Stimulated activated CD4-positive, alpha-beta T cell treated with anti-CD3 and anti-CD28 coated beads, Interleukin-1b, Interleukin-23, amount 100 ng/mL, for 1 hour (primary cell): ENCODE data around the gene XRCC3.

ENCODE experiments used
- DNase-seq, 2 donors: peaks; one replicate each; pipeline ENCODE4 v3.0.0-alpha.2; 2020; ENCODE audit warnings: low read depth in 2 of 2

XRCC3 gene

DNA sequence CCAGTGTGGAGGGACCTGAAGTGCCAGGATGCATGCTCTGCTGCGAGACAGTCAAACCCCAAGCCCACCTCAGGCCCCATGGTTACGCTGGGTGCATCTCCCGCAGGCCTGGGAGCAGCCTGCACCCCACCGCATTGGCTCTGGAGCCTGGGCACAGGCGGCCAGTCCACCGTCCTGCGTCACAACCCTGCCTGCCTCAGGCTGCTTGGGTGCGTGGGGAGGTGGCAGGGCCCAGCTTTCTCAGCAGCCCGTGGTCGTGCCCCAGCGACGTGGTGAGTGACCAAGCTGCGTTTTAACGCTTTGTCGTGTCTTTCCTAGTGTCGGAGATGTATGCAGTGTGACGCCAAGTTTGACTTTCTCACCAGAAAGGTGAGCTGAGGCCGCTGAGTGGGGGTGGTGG lies 11.2 kb upstream of the XRCC3 start:
- DNase-seq: no peak

DNA sequence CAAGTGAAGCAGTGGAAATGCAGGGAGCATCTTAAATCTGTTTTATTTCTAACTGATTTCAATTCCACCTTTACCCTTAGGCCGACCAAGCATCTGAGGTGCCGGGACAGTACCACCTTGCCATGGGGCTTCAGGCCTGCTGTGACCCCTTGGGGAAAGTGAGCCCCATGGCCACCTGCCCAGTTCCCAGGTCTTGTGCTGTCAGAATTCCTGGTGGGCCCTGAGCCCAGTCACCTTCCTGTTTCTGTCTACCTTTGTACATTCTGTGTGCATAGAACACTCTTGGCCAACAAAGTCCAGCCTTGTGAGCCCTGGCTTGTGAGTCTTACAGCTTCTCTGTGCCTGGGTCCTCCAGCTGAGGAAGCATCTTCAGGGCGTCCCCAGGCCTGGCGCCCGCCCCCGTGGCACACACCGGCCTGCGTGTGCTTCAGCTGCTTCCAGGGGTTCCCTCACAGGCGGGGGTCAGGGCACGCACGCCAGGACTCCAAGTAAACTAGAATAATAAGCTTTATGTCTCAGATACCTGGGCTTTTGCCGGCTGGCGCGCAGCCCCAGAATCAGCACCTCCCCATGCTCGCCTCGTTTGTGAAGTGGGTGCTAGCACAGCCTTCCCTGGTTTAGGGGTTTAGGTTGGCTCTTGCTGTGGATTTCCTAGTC lies 10.6 kb upstream of the XRCC3 start:
- DNase-seq: no peak

GRCh38 chr14:103725001-103725682 lies 9.9 kb upstream of the XRCC3 start:
- DNase-seq: no peak

GRCh38 chr14:103724116-103724515 lies 8.9 kb upstream of the XRCC3 start:
- DNase-seq: no peak

- no peak for DNase-seq
Measured at GRCh38 chr14:103723748-103724081, 8.5 kb upstream of the XRCC3 start.

DNA sequence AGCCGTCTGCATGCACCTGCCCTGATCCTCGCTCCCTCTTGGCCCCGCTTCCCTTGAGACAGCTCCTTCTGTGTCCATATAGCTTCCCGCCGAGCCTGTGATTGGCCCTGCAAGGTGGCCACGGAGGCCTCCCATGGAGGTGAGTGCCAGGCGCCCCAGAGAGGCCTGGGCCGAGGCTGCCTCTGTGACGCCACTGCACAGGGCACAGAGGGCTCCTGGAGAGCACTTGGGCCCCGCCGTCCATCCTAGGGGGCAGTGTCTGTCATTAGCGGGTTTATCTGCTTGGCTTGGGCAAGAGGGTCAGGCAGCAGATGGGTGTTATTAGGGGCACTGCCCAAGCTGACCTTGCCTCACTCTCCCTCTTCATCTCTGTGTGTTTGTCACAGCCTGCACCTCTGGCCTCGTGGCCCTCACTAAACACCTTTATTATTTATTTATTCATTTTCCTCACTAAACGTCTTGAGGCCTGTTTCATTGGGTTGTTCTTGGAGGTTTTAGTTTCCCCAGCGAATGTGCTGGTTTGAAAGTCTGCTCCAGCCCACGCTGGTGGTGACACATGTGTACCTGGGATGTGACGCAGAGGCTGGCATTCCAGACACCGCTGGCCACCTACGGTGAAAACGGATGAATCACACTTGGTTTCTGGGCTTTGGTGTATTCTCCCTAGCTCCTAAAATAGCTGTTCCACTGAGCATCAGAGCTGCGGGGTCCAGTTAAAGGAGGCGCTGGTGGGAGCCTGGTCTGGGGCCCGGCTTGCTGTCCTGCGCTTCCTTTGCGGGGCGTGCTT lies 6.3 kb upstream of the XRCC3 start:
- no peak for DNase-seq

DNA sequence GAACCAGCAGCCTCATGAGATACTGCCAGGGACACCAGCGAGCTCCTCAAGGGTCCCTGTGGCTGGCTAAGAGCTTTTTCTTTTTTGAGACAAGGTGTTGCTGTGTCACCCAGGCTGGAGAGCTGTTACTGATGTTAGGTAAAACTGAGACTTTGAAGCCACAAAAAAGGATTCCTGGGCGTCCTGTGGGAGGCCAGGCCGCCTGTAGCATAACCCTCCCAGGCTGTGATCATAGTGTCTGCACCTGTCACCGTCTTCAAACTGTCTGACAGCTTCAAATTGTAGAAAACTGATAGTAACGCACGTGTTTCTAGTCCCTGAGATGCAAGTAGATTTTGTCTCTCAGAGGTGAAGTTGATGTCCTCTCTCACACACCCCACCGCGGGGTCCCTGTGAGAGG lies 4.5 kb upstream of the XRCC3 start:
- DNase-seq: no peak

GRCh38 chr14:103718572-103718971 lies 3.3 kb upstream of the XRCC3 start:
- DNase-seq: no peak

- DNase-seq: no peak
Measured at GRCh38 chr14:103716899-103717411, 1.7 kb upstream of the XRCC3 start.

DNA sequence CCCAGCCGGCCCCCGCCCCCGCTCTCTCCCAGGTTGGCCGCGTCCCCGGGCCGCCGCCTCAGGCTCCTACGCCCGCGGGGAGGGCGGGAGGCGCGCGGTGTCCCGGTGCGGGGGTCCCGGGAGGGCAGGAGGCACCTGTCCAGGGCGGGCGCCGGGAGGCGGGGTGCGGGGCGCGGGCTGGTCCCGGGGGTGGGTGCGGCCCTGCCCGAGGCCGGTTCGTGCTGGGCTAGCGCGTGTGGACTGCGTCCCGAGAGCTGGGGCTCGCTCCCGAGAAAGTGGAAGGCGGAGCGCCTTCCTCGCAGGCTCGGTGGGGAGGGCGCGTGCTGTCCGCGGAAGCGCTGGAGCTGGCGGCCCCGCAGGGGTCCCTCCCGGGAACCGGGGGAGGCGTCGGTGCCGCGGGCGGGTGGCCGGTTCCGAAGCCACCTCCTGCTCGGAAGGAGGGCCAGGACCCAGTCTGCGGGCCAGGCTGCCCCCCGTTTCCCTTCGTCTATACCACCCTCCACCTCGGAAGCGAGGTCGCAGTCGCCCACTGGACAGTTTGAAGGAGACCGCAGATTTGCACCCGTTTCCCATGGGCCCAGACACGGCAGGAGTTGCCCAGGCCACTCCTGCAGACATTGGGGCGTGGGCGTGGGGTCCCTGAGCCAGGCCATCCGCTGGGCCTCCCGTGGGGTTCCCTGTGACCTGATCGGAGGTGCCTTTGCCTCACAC lies 995 bp upstream of the XRCC3 start:
- DNase-seq: no peak

DNA sequence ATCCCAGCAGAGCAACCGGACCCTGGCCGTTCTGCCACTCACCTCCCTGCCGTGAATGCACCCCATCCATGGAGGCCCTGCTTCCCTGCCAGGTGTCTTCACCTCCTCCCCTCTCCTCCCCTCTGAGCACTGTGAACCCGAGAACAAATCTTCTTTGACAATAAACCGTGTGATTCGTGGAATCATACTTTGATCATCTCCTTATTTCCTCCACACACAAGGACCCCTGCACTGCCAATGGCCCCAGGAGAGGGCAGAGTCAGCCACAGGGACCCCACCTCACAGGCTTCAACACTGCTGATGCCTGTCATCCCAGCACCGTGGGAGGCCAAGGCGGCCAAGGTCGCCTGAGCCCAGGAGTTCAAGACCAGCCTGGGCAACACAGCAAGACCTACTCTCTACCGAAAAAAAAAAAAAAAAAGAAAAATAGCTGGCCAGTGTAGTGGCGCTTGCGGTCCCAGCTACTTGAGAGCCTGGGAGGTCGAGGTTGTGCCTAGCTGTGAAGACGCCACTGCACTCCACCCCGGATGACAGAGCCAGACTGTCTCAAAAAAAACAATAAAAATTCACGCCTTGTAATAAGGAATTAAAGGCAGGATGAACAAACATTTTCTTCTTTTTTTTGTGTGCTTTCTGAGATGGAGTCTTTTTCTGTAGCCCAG lies 1.1 kb downstream of the XRCC3 start:
- no peak for DNase-seq

GRCh38 chr14:103713304-103714062 lies 1.8 kb downstream of the XRCC3 start:
- no peak for DNase-seq

DNA sequence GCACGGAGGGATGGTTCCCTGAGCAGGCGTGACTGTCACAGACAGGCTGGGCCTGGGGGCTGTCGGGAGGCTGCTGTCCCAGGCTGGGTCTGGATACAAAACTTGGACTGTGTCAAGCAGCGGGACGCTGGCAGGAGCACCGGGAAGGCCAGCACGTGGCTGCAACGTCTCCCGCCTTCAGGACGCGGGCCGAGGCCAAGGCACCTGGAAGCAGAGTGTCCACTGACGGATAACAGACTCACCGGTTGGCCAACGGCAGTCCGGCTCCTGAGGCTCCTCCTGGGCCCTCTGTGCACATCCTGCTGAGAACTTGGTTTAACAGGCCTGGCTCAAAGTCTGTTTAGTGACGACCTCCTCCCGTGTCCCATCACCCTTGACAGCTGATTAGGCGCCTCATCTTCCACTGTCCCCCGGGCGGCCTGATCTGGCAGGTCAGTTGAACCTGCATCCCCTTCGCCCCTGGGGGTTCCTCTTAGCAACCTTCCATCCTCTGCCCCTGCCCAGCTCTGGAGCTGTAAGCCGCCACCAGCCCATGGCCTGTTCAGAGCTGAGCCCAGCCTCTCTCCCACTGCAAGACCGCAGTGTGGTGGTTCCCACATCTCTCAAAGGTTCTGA lies 2.5 kb downstream of the XRCC3 start:
- DNase-seq: no peak

- DNase-seq: no peak
Measured at GRCh38 chr14:103711516-103712431, 3.5 kb downstream of the XRCC3 start.

GRCh38 chr14:103710771-103711377 lies 4.4 kb downstream of the XRCC3 start:
- DNase-seq: no peak

DNA sequence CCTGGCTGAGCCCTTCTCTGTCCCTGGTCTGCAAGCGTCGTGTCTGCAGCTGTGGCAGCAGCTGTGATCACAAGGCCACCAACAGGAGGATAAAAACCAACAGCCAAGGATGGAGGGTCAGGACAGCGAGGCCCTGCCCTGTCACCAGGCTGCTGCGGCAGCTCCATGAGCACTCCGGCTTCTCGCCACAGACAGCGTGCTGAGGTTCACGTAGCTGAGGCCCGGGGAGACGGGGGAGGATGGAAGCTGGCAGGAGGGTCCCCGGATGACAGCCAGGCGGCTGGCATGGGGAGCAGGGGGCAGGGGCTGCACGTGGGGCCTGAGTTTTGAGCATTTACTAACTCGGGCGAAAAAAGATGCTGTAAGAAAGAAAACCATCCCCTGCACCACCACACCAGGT lies 5.4 kb downstream of the XRCC3 start:
- no peak for DNase-seq

DNA sequence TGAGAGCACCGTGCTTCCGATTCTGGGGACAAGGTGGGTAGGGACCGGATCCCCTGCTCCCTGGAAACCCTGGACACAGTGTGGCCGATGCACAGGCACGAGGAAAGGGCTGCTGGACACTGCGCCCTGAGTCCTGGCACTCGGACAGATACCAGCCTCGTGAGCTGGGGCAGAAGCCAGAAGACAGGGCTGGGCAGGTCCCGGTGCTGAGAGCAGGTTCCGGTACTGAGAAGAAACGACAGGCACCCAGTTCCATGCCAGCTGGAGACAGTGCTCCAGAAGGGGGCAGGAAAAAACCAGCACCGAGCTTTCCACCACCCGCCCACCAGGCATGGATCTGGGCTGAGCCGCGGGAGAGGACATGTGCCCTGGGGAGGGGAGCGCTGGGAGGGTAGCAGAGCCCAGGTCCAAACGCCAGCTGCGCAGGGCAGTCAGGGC lies 6.5 kb downstream of the XRCC3 start:
- DNase-seq: no peak

- no peak for DNase-seq
Measured at GRCh38 chr14:103707329-103708263, 7.7 kb downstream of the XRCC3 start.
